H1 (cell line): ENCODE results near the gene DDX42. TPM values are rescaled to one million over a fixed set of nuclear protein-coding genes. Genes with fewer than 3 reads are reported as not detected.

Experiments used
- CHD2 ChIP-seq: IDR thresholded peaks from 2 replicates; pipeline ENCODE4 v1.6.1; 2012; ENCODE audit warnings: low read length, improper control_type of control experiment
- EP300 ChIP-seq, 2 experiments: IDR thresholded peaks; 1 replicate in 1 of 2; 2 replicates in 1 of 2; pipeline ENCODE4 v1.6.1; 2011 to 2012; ENCODE audit warnings: low read depth in 2 of 2, low read length in 2 of 2, mild to moderate bottlenecking in 2 of 2, borderline replicate concordance in 1 of 2, inconsistent platforms in 1 of 2, moderate library complexity in 1 of 2
- KDM1A ChIP-seq: fragments of 200-600, 300-600 bp; sonication (generic); IDR thresholded peaks from 2 replicates; pipeline ENCODE4 v1.7.1; 2016; ENCODE audit warnings: mild to moderate bottlenecking, low read length, borderline replicate concordance
- POU5F1 ChIP-seq: IDR thresholded peaks from 2 replicates; pipeline ENCODE4 v1.6.1; 2011; ENCODE audit warnings: low read depth, mild to moderate bottlenecking, low read length, moderate library complexity
- polyA plus RNA-seq, 7 experiments: library from polyadenylated mRNA; depleted of rRNA in 3 of 7; stranded (reverse) in 5 of 7; unstranded in 2 of 7; fragments of >200 nt in 5 of 7; fragments of 200-250 nt in 2 of 7; gene quantifications; 1 replicate in 5 of 7; 2 replicates in 1 of 7; 4 replicates in 1 of 7; pipeline versions ENCODE4 v1.2.1 to v1.2.3, GENCODE V29; 2011 to 2013; ENCODE audit warnings: missing spikeins in 2 of 7, mixed read lengths in 2 of 7
- total RNA-seq: library from RNA; stranded (reverse); fragmentation: NEBNext Ultra II Directional; extraction: Animal tissue kit (Norgen Biotek cat#: 25700); gene quantifications from 2 replicates; pipeline ENCODE4 v1.2.1, GENCODE V29; 2021

The DDX42 gene
- total and polyA plus RNA-seq, 2 of the 8 experiments (the other 6 are each of a cell fraction or from before 2014, with no cell fraction given) = 40.6 to 114 TPM

GRCh38 chr17:63826468-63827001 lies 52.6 kb downstream of the DDX42 start (continued):
- TF ChIP-seq EP300 (IDR thresholded peaks at IDR 0.05; ENCODE audit: borderline replicate concordance in 1 of 2, low read depth in 2 of 2, low read length in 2 of 2) (0 out of 3 replicates have a peak, but pooled peaks of 1 of the 2 experiments have one; percentile 26), CHD2 (0 out of 2 replicates have a peak, but pooled peaks have one; percentile 4), KDM1A (no peak), POU5F1 (no peak)
- TF ChIP-seq, all 59 proteins: peak for 6
